GM19328 (cell line): ENCODE data around the gene CXorf66.
"Not testable (repeated sequence)": the region's sequence is repeated elsewhere in the genome, so short reads cannot be mapped to it uniquely, and the experiment has no call there.

Source experiments
- ATAC-seq: cut with Tn5 transposase; IDR thresholded peaks from one replicate; pipeline ENCODE4 v1.9.1; 2021; ENCODE audit warnings: mild to moderate bottlenecking, moderate library complexity; ENCODE audit not compliant: unreplicated experiment

CXorf66 gene

GRCh38 chrX:139929876-139930275 lies 35.4 kb downstream of the CXorf66 start:
- no peak for ATAC-seq

GRCh38 chrX:139924696-139925095 lies 40.6 kb downstream of the CXorf66 start:
- ATAC-seq, result no peak

GRCh38 chrX:139924069-139924695 lies 41.1 kb downstream of the CXorf66 start:
- no peak for ATAC-seq

GRCh38 chrX:139921142-139921541 lies 44.2 kb downstream of the CXorf66 start:
- not testable (repeated sequence) for ATAC-seq

GRCh38 chrX:139920316-139920715 lies 45.0 kb downstream of the CXorf66 start:
- no peak for ATAC-seq

GRCh38 chrX:139914421-139914820 lies 50.9 kb downstream of the CXorf66 start:
- no peak for ATAC-seq

GRCh38 chrX:139909712-139910111 lies 55.6 kb downstream of the CXorf66 start:
- no peak for ATAC-seq

- ATAC-seq, result no peak
Observed at GRCh38 chrX:139907078-139907477, 58.2 kb downstream of the CXorf66 start.

- ATAC-seq, result no peak
Observed at GRCh38 chrX:139905743-139906142, 59.6 kb downstream of the CXorf66 start.
